Body of pancreas (tissue), 4 donors: ENCODE results near the gene NGRN.

Source experiments
- POLR2A ChIP-seq, 3 donors: fragments of 450-650 bp; IDR thresholded peaks; one replicate each; pipeline ENCODE4 v1.6.1; 2016; ENCODE audit warnings: antibody characterized with exemption in 3 of 3, mild to moderate bottlenecking in 2 of 3
- TF ChIP-seq, protein P1 (sequence below), 7 experiments: fragments of 450-650 bp in 4 of 7; fragments of 200-600 bp in 3 of 7; sonication (generic) in 3 of 7; IDR thresholded peaks; one replicate each; pipeline ENCODE4 v1.5.1; 2016 to 2019; ENCODE audit warnings: antibody characterized with exemption in 7 of 7

DNA sequence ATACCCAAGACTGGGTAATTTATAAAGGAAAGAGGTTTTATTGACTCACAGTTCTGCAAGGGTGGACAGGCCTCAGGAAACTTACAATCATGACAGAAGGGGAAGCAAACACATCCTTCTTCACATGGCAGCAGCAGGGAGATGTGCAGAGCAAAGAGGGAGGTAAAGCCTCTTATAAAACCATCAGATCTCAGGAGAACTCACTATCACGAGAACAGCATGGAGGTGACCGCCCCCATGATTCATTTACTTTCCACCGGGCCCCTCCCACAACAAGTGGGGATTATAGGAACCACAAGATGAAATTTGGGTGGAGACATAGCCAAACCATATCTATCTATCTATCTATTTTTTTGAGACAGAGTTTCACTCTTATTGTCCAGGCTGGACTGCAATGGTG lies 26.1 kb upstream of the NGRN start:
- TF ChIP-seq POLR2A (IDR thresholded peaks at IDR 0.05) = no peak
- TF ChIP-seq, protein P1, sequence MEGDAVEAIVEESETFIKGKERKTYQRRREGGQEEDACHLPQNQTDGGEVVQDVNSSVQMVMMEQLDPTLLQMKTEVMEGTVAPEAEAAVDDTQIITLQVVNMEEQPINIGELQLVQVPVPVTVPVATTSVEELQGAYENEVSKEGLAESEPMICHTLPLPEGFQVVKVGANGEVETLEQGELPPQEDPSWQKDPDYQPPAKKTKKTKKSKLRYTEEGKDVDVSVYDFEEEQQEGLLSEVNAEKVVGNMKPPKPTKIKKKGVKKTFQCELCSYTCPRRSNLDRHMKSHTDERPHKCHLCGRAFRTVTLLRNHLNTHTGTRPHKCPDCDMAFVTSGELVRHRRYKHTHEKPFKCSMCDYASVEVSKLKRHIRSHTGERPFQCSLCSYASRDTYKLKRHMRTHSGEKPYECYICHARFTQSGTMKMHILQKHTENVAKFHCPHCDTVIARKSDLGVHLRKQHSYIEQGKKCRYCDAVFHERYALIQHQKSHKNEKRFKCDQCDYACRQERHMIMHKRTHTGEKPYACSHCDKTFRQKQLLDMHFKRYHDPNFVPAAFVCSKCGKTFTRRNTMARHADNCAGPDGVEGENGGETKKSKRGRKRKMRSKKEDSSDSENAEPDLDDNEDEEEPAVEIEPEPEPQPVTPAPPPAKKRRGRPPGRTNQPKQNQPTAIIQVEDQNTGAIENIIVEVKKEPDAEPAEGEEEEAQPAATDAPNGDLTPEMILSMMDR (IDR thresholded peaks at IDR 0.05) = no peak
